Endothelial cell of umbilical vein (primary cell): Measurements from ENCODE around the gene ZDHHC18. TPM values are rescaled to one million over a fixed set of nuclear protein-coding genes. Genes with fewer than 3 reads are reported as not detected.

Experiments used
- BruUV-seq: library from RNA; stranded (reverse); fragments of 400-500 nt; replicated peaks from 2 replicates; lab custom pipeline; 2021; lab: Mats Ljungman, UMichigan
- CTCF ChIA-PET: fragments of 300-600, 350-600 bp; sonication (Branson Sonifier 250); formaldehyde crosslinking; loops from one replicate; lab custom pipeline; 2021; ENCODE audit warnings: antibody characterized with exemption, inconsistent platforms; lab: Charles Lee
- POLR2A ChIA-PET: fragments of 300-600, 350-600 bp; sonication (Branson Sonifier 250); formaldehyde crosslinking; loops from one replicate; lab custom pipeline; 2021; ENCODE audit warnings: antibody characterized with exemption, inconsistent platforms; lab: Charles Lee
- DNase-seq: peaks from one replicate; pipeline ENCODE4 v3.0.0-alpha.2; 2011; ENCODE audit warnings: low read depth, low spot score
- FAIRE-seq: peaks from 2 replicates; lab custom pipeline; 2011; peaks lifted over from hg19 to GRCh38; lab: Jason Lieb, UNC
- H2AFZ ChIP-seq: 2 replicates; pipeline ENCODE4 v1.6.0; 2012; ENCODE audit warnings: low read depth, low read length, control low read depth, inconsistent platforms
- H3K27ac ChIP-seq: 2 replicates; pipeline ENCODE4 v1.5.1; 2011; ENCODE audit warnings: low read depth, mild to moderate bottlenecking, control low read depth, low read length, moderate library complexity; ENCODE audit not compliant: insufficient read depth
- H3K27me3 ChIP-seq, 2 experiments: 2 replicates each; pipeline versions ENCODE4 v1.6.0 to v1.6.1; 2011; ENCODE audit warnings: low read length in 2 of 2, mixed read lengths in 1 of 2; ENCODE audit not compliant: control insufficient read depth in 2 of 2, insufficient read depth in 2 of 2
- H3K36me3 ChIP-seq, 2 experiments: 2 replicates in 1 of 2; 3 replicates in 1 of 2; pipeline ENCODE4 v1.5.1; 2011; ENCODE audit warnings: low read length in 2 of 2, mild to moderate bottlenecking in 1 of 2, moderate library complexity in 1 of 2; ENCODE audit not compliant: control insufficient read depth in 2 of 2, insufficient read depth in 2 of 2; ENCODE audit errors: extremely low read depth in 1 of 2
- H3K4me1 ChIP-seq: 3 replicates; pipeline ENCODE4 v1.5.1; 2011; ENCODE audit warnings: mild to moderate bottlenecking, low read length; ENCODE audit not compliant: control insufficient read depth, insufficient read depth; ENCODE audit errors: extremely low read depth
- H3K4me2 ChIP-seq: 2 replicates; pipeline ENCODE4 v1.6.1; 2011; ENCODE audit warnings: low read length, control low read depth, mixed read lengths; ENCODE audit not compliant: insufficient read depth
- H3K4me3 ChIP-seq, 3 experiments: fragments of 200-600 bp in 1 of 3; sonication (generic), shearing (Covaris generic) in 1 of 3; replicated peaks in 1 of 3; 2 replicates each; pipeline ENCODE4 v1.5.1; 2011 to 2016; ENCODE audit warnings: control low read depth in 3 of 3, low read length in 3 of 3, mild to moderate bottlenecking in 2 of 3, inconsistent platforms in 1 of 3, low read depth in 1 of 3, moderate library complexity in 1 of 3; ENCODE audit not compliant: insufficient read depth in 1 of 3
- H3K79me2 ChIP-seq: 2 replicates; pipeline ENCODE4 v1.6.0; 2012; ENCODE audit warnings: low read length, inconsistent platforms; ENCODE audit not compliant: control insufficient read depth, insufficient read depth
- H3K9ac ChIP-seq: replicated peaks from 2 replicates; pipeline ENCODE3; 2011; ENCODE audit warnings: low read length, control low read depth; ENCODE audit not compliant: insufficient read depth; ENCODE audit errors: extremely low read depth
- H3K9me1 ChIP-seq: replicated peaks from 3 replicates; pipeline ENCODE4 v1.6.0; 2011; ENCODE audit warnings: mild to moderate bottlenecking, low read length; ENCODE audit not compliant: control insufficient read depth, insufficient read depth; ENCODE audit errors: extremely low read depth
- H3K9me3 ChIP-seq: replicated peaks from 2 replicates; pipeline ENCODE4 v1.5.1; 2012; ENCODE audit warnings: low read length, inconsistent platforms; ENCODE audit not compliant: control insufficient read depth, insufficient read depth
- H4K20me1 ChIP-seq: replicated peaks from 2 replicates; pipeline ENCODE3; 2011; ENCODE audit warnings: mild to moderate bottlenecking, low read length; ENCODE audit not compliant: control insufficient read depth, insufficient read depth; ENCODE audit errors: extremely low read depth
- EZH2 ChIP-seq: IDR thresholded peaks from 2 replicates; pipeline ENCODE4 v1.6.1; 2012; ENCODE audit warnings: borderline replicate concordance, low read depth, mild to moderate bottlenecking, moderate library complexity, low read length, inconsistent platforms; ENCODE audit not compliant: severe bottlenecking
- FOS ChIP-seq: IDR thresholded peaks from 2 replicates; pipeline ENCODE4 v1.6.1; 2011; ENCODE audit warnings: mild to moderate bottlenecking, low read length, moderate library complexity, borderline replicate concordance; ENCODE audit not compliant: insufficient read depth
- GATA2 ChIP-seq: IDR thresholded peaks from 2 replicates; pipeline ENCODE4 v1.7.0; 2011; ENCODE audit warnings: low read depth, mild to moderate bottlenecking, moderate library complexity, mixed read lengths, low read length; ENCODE audit not compliant: insufficient read length, insufficient read depth
- JUN ChIP-seq: IDR thresholded peaks from 2 replicates; pipeline ENCODE4 v1.6.1; 2011; ENCODE audit warnings: borderline replicate concordance, low read depth; ENCODE audit not compliant: insufficient read length, insufficient read depth
- MYC ChIP-seq: IDR thresholded peaks from one replicate; pipeline ENCODE4 v1.6.1; 2011; ENCODE audit warnings: mild to moderate bottlenecking, low read depth, low read length
- POLR2A ChIP-seq: IDR thresholded peaks from 2 replicates; pipeline ENCODE4 v1.6.1; 2012; ENCODE audit warnings: low read depth, mild to moderate bottlenecking, control low read depth, low read length
- POLR2AphosphoS5 ChIP-seq: IDR thresholded peaks from 2 replicates; pipeline ENCODE4 v1.6.1; 2012; ENCODE audit warnings: low read depth, mild to moderate bottlenecking, control low read depth, low read length, moderate library complexity; ENCODE audit not compliant: insufficient read depth
- dilution Hi-C: fragments of 300-500 bp; cut with MboI; formaldehyde crosslinking; loops from one replicate; pipeline ENCODE4 v1.15.0; 2019; ENCODE audit warnings: low sequenced_read_pairs; ENCODE audit not compliant: extremely low pct_ligation_motif_present
- intact Hi-C: fragments of 100-400 bp; cut with micrococcal nuclease; formaldehyde crosslinking; loops from one replicate; pipeline ENCODE4 v1.10.0; 2022
- polyA plus RNA-seq, 4 experiments: library from polyadenylated mRNA; depleted of rRNA in 3 of 4; stranded (reverse) in 3 of 4; unstranded in 1 of 4; fragments of >200 nt; gene quantifications; 2 replicates each; pipeline versions ENCODE4 v1.2.1 to v1.2.3, GENCODE V29; 2011 to 2012; ENCODE audit warnings: missing spikeins in 1 of 4
- total RNA-seq: library from RNA; stranded (reverse); gene quantifications from 2 replicates; pipeline ENCODE4 v1.2.3, GENCODE V29; 2021
- TF ChIP-seq, protein P1 (sequence below): IDR thresholded peaks from 2 replicates; pipeline ENCODE4 v1.6.1; 2011; ENCODE audit not compliant: insufficient read depth, insufficient read length
- TF ChIP-seq, protein P2 (sequence below), 2 donors: IDR thresholded peaks; 1 replicate in 1 of 2; 2 replicates in 1 of 2; pipeline ENCODE4 v1.5.1; 2011; ENCODE audit warnings: low read length in 2 of 2, mild to moderate bottlenecking in 2 of 2, moderate library complexity in 2 of 2, control low read depth in 1 of 2, inconsistent platforms in 1 of 2, low read depth in 1 of 2; ENCODE audit not compliant: insufficient read depth in 1 of 2; ENCODE audit errors: extremely low read depth in 1 of 2

ZDHHC18 gene
- total and polyA plus RNA-seq, 2 donors (not counting 3 experiments of a cell fraction or from before 2014, with no cell fraction given) = 25.2 to 48.2 TPM

DNA sequence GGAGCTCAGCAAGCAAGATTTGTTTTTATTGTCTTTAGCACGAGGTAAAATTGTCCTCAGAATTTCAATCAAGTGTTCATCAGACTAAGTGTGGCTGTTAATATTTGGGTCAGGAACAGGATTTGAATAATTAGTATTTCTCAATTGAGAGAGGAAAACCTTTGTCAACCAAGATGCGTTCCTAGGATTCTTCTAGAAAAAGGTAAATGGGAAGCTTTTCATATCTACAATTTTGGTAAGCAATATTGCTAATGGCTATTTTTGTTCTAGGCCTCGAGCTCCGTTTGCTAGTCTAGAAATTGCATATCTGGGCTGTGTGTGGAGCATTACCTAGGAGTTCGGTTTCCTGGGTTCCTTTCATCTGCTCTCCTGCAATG lies 42.9 kb upstream of the ZDHHC18 start:
- Histone ChIP-seq H3K4me1 (peaks cover 44% of the 10 kb centered on the region), H3K9me1 (no peaks in the 10 kb centered on the region), H3K27ac (no peak overlapping the region), H2AFZ (no peak overlapping the region), H3K9me3 (no peaks in the 10 kb centered on the region), H3K4me3 (no peak overlapping the region), H3K4me2 (no peak overlapping the region), H3K79me2 (peaks cover 4% of the 10 kb centered on the region), H4K20me1 (no peaks in the 10 kb centered on the region), H3K36me3 (peaks cover 11 to 21% of the 10 kb centered on the region in 2 experiments), H3K27me3 (no peaks in the 10 kb centered on the region), H3K9ac (no peak overlapping the region)
- FAIRE-seq = no peak
- intact Hi-C loops (no loop called here), dilution Hi-C loops (no loop called here)
- TF ChIP-seq, protein P1, sequence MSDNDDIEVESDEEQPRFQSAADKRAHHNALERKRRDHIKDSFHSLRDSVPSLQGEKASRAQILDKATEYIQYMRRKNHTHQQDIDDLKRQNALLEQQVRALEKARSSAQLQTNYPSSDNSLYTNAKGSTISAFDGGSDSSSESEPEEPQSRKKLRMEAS = no peak
- TF ChIP-seq EZH2 (no peak), JUN (no peak)
- BruUV-seq = no TSS peak
- DNase-seq = no peak
- ChIA-PET POLR2A (no interaction called here), CTCF (interaction anchor here (1.4 to 9.4 kb wide), 3 partner anchors 12 to 179 kb away, joined by 3 to 428 read pairs (median 9); no protein-coding TSS in a partner anchor)

DNA sequence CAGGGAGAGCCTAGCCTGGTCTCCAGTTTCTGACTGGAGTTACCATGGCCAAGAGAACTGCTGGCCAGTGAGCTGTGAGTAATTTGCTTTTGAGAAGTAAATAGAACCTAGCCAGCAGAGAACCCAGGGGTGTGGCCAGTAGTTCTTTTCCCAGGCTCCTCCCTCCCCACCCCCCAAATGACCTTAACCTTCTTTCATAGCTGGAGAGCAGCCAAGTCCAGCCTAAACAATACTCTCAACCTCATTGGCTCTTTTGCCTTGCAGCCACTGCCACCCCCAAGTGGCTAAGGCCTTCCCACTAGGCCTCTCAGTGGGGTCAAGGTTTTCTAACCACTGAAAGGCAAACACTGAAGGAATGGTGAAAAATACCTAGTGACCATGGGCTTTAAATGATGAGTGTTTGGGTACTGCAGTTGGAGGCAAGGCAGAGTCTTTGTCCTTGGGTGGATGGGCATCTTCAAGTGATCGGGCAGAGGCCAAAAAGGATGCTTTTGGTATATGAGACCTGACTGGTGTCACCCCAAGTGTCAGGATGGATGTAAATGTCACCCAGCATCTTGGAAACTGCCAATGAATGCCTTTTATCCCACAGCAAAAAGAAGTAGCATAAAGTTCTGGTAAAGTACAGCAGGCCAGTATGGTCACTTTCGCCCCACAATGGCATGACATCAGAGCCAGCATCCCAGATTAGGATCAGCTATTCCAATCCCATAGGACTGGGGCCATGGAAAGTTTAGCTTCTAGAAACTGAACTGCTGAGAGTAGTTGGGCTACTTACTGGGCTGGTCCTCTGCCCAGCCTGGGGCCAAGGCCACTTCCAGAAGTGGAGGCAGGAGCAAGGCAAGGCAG lies 42.2 kb upstream of the ZDHHC18 start:
- intact Hi-C loops (no loop called here), dilution Hi-C loops (no loop called here)
- Histone ChIP-seq H3K36me3 (peaks cover 8 to 16% of the 10 kb centered on the region in 2 experiments), H3K4me3 (no peak overlapping the region), H3K9me1 (no peaks in the 10 kb centered on the region), H3K27me3 (no peaks in the 10 kb centered on the region), H2AFZ (no peak overlapping the region), H3K27ac (no peak overlapping the region), H4K20me1 (no peaks in the 10 kb centered on the region), H3K9me3 (no peaks in the 10 kb centered on the region), H3K9ac (no peak overlapping the region), H3K4me2 (no peak overlapping the region), H3K79me2 (peaks cover 4% of the 10 kb centered on the region), H3K4me1 (peaks cover 48% of the 10 kb centered on the region)
- no peak for TF ChIP-seq JUN
- TF ChIP-seq, protein P1 = no peak
- TF ChIP-seq, protein P2, sequence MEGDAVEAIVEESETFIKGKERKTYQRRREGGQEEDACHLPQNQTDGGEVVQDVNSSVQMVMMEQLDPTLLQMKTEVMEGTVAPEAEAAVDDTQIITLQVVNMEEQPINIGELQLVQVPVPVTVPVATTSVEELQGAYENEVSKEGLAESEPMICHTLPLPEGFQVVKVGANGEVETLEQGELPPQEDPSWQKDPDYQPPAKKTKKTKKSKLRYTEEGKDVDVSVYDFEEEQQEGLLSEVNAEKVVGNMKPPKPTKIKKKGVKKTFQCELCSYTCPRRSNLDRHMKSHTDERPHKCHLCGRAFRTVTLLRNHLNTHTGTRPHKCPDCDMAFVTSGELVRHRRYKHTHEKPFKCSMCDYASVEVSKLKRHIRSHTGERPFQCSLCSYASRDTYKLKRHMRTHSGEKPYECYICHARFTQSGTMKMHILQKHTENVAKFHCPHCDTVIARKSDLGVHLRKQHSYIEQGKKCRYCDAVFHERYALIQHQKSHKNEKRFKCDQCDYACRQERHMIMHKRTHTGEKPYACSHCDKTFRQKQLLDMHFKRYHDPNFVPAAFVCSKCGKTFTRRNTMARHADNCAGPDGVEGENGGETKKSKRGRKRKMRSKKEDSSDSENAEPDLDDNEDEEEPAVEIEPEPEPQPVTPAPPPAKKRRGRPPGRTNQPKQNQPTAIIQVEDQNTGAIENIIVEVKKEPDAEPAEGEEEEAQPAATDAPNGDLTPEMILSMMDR (IDR thresholded peaks at IDR 0.05; ENCODE audit: extremely low read depth in 1 of 2, insufficient read depth in 1 of 2, low read depth in 1 of 2, low read length in 2 of 2) = no peak
- TF ChIP-seq GATA2 = no peak
- TF ChIP-seq POLR2A = no peak
- no peak for TF ChIP-seq EZH2
- TF ChIP-seq POLR2AphosphoS5 = no peak
- TF ChIP-seq MYC = no peak
- TF ChIP-seq FOS = no peak
- DNase-seq (peak; percentile 60), FAIRE-seq (peak; percentile 67)
- CTCF ChIA-PET = interaction anchor here (1.3 to 9.4 kb wide), 5 partner anchors 13 to 180 kb away, joined by 3 to 428 read pairs (median 5); no protein-coding TSS in a partner anchor
- no TSS peak for BruUV-seq
- POLR2A ChIA-PET = no interaction called here
